ENCODE results near the gene DDIAS. TPM values are rescaled to one million over a fixed set of nuclear protein-coding genes. Genes with fewer than 3 reads are reported as not detected.

DDIAS gene
- total and polyA plus RNA-seq, 2 donors (not counting 3 experiments of a cell fraction or from before 2014, with no cell fraction given): 4.5 to 9.2 TPM

GRCh38 chr11:82873919-82874333 lies 27.6 kb upstream of the DDIAS start:
- Histone ChIP-seq H4K20me1 (replicated peaks; ENCODE audit: control insufficient read depth, extremely low read depth, insufficient read depth, low read length) (no peaks in the 10 kb centered on the region), H3K79me2 (ENCODE audit: control insufficient read depth, insufficient read depth, low read length) (peaks cover 3% of the 10 kb centered on the region), H3K9me3 (replicated peaks; ENCODE audit: control insufficient read depth, insufficient read depth, low read length) (no peaks in the 10 kb centered on the region), H3K9ac (replicated peaks; ENCODE audit: extremely low read depth, insufficient read depth, low read length) (no peak overlapping the region), H3K9me1 (replicated peaks; ENCODE audit: control insufficient read depth, extremely low read depth, insufficient read depth, low read length) (no peaks in the 10 kb centered on the region), H3K4me3 (replicated peaks in 1 of 3; ENCODE audit: insufficient read depth in 1 of 3, low read depth in 1 of 3, low read length in 3 of 3) (no peak overlapping the region), H3K27ac (ENCODE audit: insufficient read depth, low read depth, low read length) (no peak overlapping the region), H2AFZ (ENCODE audit: low read depth, low read length) (no peak overlapping the region), H3K4me2 (ENCODE audit: insufficient read depth, low read length) (peak overlapping the region; percentile 14), H3K27me3 (ENCODE audit: control insufficient read depth in 2 of 2, insufficient read depth in 2 of 2, low read length in 2 of 2) (no peaks in the 10 kb centered on the region), H3K4me1 (ENCODE audit: control insufficient read depth, extremely low read depth, insufficient read depth, low read length) (peaks cover 23% of the 10 kb centered on the region), H3K36me3 (ENCODE audit: control insufficient read depth in 2 of 2, extremely low read depth in 1 of 2, insufficient read depth in 2 of 2, low read length in 2 of 2) (no peaks in the 10 kb centered on the region)
- intact Hi-C loops (cut with micrococcal nuclease): loop anchor here (1.0 kb wide), 2 partner anchors 9 to 26 kb away; partner anchors contain the start of gene PRCP
- FAIRE-seq: peak; percentile 79
- no TSS peak for BruUV-seq (replicated peaks)
- peak; percentile 74 for DNase-seq (ENCODE audit: low read depth, low spot score)
- ChIA-PET POLR2A (interaction anchor here (0.6 to 1.0 kb wide), 2 partner anchors 10 to 20 kb away, joined by 3 read pairs; no protein-coding TSS in a partner anchor), CTCF (interaction anchor here (1.2 to 2.4 kb wide), 3 partner anchors 15 to 98 kb away, joined by 4 to 10 read pairs (median 5); partner anchors contain the start of genes DDIAS and PRCP)
- TF ChIP-seq POLR2A (IDR thresholded peaks at IDR 0.05; ENCODE audit: low read depth, low read length) (peak; percentile 41), POLR2AphosphoS5 (IDR thresholded peaks at IDR 0.05; ENCODE audit: insufficient read depth, low read depth, low read length) (peak; percentile 38), JUN (IDR thresholded peaks at IDR 0.05; ENCODE audit: borderline replicate concordance, insufficient read depth, insufficient read length, low read depth) (no peak), GATA2 (IDR thresholded peaks at IDR 0.05; ENCODE audit: insufficient read depth, insufficient read length, low read depth, low read length) (peak; percentile 82)
- TF ChIP-seq, protein P1, sequence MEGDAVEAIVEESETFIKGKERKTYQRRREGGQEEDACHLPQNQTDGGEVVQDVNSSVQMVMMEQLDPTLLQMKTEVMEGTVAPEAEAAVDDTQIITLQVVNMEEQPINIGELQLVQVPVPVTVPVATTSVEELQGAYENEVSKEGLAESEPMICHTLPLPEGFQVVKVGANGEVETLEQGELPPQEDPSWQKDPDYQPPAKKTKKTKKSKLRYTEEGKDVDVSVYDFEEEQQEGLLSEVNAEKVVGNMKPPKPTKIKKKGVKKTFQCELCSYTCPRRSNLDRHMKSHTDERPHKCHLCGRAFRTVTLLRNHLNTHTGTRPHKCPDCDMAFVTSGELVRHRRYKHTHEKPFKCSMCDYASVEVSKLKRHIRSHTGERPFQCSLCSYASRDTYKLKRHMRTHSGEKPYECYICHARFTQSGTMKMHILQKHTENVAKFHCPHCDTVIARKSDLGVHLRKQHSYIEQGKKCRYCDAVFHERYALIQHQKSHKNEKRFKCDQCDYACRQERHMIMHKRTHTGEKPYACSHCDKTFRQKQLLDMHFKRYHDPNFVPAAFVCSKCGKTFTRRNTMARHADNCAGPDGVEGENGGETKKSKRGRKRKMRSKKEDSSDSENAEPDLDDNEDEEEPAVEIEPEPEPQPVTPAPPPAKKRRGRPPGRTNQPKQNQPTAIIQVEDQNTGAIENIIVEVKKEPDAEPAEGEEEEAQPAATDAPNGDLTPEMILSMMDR (IDR thresholded peaks at IDR 0.05; ENCODE audit: extremely low read depth in 1 of 2, insufficient read depth in 1 of 2, low read depth in 1 of 2, low read length in 2 of 2): no peak
- dilution Hi-C loops (cut with MboI; ENCODE audit: extremely low pct_ligation_motif_present, low sequenced_read_pairs): no loop called here
